ENCODE data around the gene DEPDC4. TPM values are rescaled to one million over a fixed set of nuclear protein-coding genes. Genes with fewer than 3 reads are reported as not detected.

The DEPDC4 gene
- total and polyA plus RNA-seq, 2 experiments from 2014 or later = 1.5 TPM; not detected in 1

- in situ Hi-C loops (cut with MboI) = no loop called here
- WGBS, 2 experiments (ENCODE audit: low coverage in 1 of 2, low lambda C conversion rate in 2 of 2, missing lambda C conversion rate in 2 of 2) = 95% methylated on average over 7 of the region's 7 CpGs
- H4K20me1 ChIP-seq (ENCODE audit: insufficient read depth) = no peaks in the 10 kb centered on the region
- H3K4me3 ChIP-seq = no peak overlapping the region
- H3F3A ChIP-seq (ENCODE audit: insufficient read depth) = no peaks in the 10 kb centered on the region
- H2AFZ ChIP-seq = no peak overlapping the region
- no peaks in the 10 kb centered on the region for H3K9me2 ChIP-seq (ENCODE audit: insufficient read depth)
- peaks cover 99% of the 10 kb centered on the region for H3K79me2 ChIP-seq (ENCODE audit: insufficient read depth)
- no peaks in the 10 kb centered on the region; the same call in 1 of the 2 replicates for H3K36me3 ChIP-seq (ENCODE audit: low read depth)
- H3K27me3 ChIP-seq (replicated peaks; ENCODE audit: insufficient read depth) = no peaks in the 10 kb centered on the region
- H3K4me2 ChIP-seq (ENCODE audit: unreplicated experiment) = no peak overlapping the region
- H3K27ac ChIP-seq = no peak overlapping the region
- no peak for TF ChIP-seq EZH2phosphoT487 (IDR thresholded peaks at IDR 0.05; ENCODE audit: insufficient read depth, low read depth)
- TF ChIP-seq EZH2 (IDR thresholded peaks at IDR 0.05; ENCODE audit: insufficient read depth, poor library complexity, severe bottlenecking) = no peak
- no peak for DNase-seq
- H3K9ac ChIP-seq = no peak overlapping the region
- no peaks in the 10 kb centered on the region for H3K9me3 ChIP-seq (ENCODE audit: low read depth)
- no peaks in the 10 kb centered on the region for H3K4me1 ChIP-seq (ENCODE audit: insufficient read depth)
Measured at GRCh38 chr12:100279159-100279558, 12.3 kb upstream of the DEPDC4 start.

GRCh38 chr12:100274291-100274690, 7.4 kb upstream of the DEPDC4 start:
- in situ Hi-C loops (cut with MboI) = no loop called here
- WGBS, 2 experiments (ENCODE audit: low coverage in 1 of 2, low lambda C conversion rate in 2 of 2, missing lambda C conversion rate in 2 of 2) = 84 to 88% methylated on average over 2 of the region's 2 CpGs
- H4K20me1 ChIP-seq (ENCODE audit: insufficient read depth) = 0 out of 2 replicates have a peak, but pooled peaks cover 3% of the 10 kb centered on the region

GRCh38 chr12:100273782-100274181, 6.9 kb upstream of the DEPDC4 start:
- in situ Hi-C loops (cut with MboI) = no loop called here
- DNase-seq = no peak
- Histone ChIP-seq H3K4me1 (ENCODE audit: insufficient read depth) (peaks cover 20% of the 10 kb centered on the region), H3K4me3 (no peak overlapping the region), H3K27me3 (replicated peaks; ENCODE audit: insufficient read depth) (no peaks in the 10 kb centered on the region), H3K27ac (no peak overlapping the region), H3K36me3 (ENCODE audit: low read depth) (no peaks in the 10 kb centered on the region), H3K9ac (no peak overlapping the region), H3K4me2 (ENCODE audit: unreplicated experiment) (no peak overlapping the region), H3K9me3 (ENCODE audit: low read depth) (no peaks in the 10 kb centered on the region), H3K79me2 (ENCODE audit: insufficient read depth) (peaks cover 100% of the 10 kb centered on the region), H2AFZ (no peak overlapping the region), H4K20me1 (ENCODE audit: insufficient read depth) (0 out of 2 replicates have a peak, but pooled peaks cover 3% of the 10 kb centered on the region), H3F3A (ENCODE audit: insufficient read depth) (peaks cover 1% of the 10 kb centered on the region; the same call in 1 of the 2 replicates), H3K9me2 (ENCODE audit: insufficient read depth) (no peaks in the 10 kb centered on the region)
- no peak for TF ChIP-seq EZH2 (IDR thresholded peaks at IDR 0.05; ENCODE audit: insufficient read depth, poor library complexity, severe bottlenecking)
- no peak for TF ChIP-seq EZH2phosphoT487 (IDR thresholded peaks at IDR 0.05; ENCODE audit: insufficient read depth, low read depth)
- 41 to 47% methylated on average over 4 of the region's 4 CpGs for WGBS, 2 experiments (ENCODE audit: low coverage in 1 of 2, low lambda C conversion rate in 2 of 2, missing lambda C conversion rate in 2 of 2)

More at GRCh38 chr12:100274291-100274690, 7.4 kb upstream of the DEPDC4 start:
- Histone ChIP-seq H3K9me2 (ENCODE audit: insufficient read depth) (no peaks in the 10 kb centered on the region), H3K79me2 (ENCODE audit: insufficient read depth) (peaks cover 100% of the 10 kb centered on the region), H3K4me1 (ENCODE audit: insufficient read depth) (peaks cover 15% of the 10 kb centered on the region), H3K27me3 (replicated peaks; ENCODE audit: insufficient read depth) (no peaks in the 10 kb centered on the region), H2AFZ (no peak overlapping the region), H3K4me3 (no peak overlapping the region), H3K9ac (no peak overlapping the region), H3F3A (ENCODE audit: insufficient read depth) (no peaks in the 10 kb centered on the region), H3K27ac (no peak overlapping the region), H3K9me3 (ENCODE audit: low read depth) (no peaks in the 10 kb centered on the region), H3K4me2 (ENCODE audit: unreplicated experiment) (no peak overlapping the region), H3K36me3 (ENCODE audit: low read depth) (no peaks in the 10 kb centered on the region)
- no peak for DNase-seq
- TF ChIP-seq EZH2 (IDR thresholded peaks at IDR 0.05; ENCODE audit: insufficient read depth, poor library complexity, severe bottlenecking) (no peak), EZH2phosphoT487 (IDR thresholded peaks at IDR 0.05; ENCODE audit: insufficient read depth, low read depth) (no peak)

DNA sequence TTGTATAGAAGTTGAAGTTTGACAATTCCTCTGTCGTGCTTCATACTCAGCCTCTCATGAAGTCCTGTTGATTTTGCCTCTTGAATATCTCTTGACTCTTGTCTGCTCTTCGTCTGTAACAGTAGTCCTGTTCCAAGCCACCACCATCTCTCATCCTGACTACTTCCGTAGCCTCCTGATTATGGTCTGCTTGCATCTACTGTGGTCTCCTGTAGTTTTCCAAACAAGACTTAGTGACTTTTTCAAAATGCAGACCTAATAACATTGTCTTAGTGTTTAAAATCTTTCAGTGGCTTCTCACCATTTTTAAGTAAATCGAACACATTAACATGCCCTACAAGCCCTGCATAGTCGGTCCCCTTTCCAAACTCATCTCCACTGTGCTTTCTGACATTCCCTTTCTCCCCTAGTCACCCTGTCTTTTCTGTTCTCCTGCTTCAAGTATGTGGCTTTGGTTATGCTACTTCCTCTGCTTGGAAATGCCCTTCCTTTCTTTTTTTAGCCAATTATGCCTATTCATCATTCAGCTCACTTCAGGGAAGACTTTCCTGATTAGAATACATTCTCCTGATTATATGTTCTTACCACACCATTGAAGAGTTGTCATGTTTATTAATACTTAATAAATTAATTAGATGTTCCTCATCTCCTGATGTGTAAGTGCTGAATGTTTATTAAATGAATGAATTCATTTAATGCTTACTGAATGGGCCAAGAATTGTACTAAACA, 2.1 kb upstream of the DEPDC4 start:
- in situ Hi-C loops (cut with MboI) = no loop called here
- DNase-seq = peak; percentile 32
- peak overlapping the region; percentile 95 for H3K9ac ChIP-seq
- no peak overlapping the region for H2AFZ ChIP-seq
- H3K9me2 ChIP-seq (ENCODE audit: insufficient read depth) = no peaks in the 10 kb centered on the region
- H3K4me2 ChIP-seq (ENCODE audit: unreplicated experiment) = peak overlapping the region; percentile 99
- H3K27ac ChIP-seq = peak overlapping the region; percentile 85
- WGBS, 2 experiments (ENCODE audit: low coverage in 1 of 2, low lambda C conversion rate in 2 of 2, missing lambda C conversion rate in 2 of 2) = 64 to 74% methylated on average over 5 of the region's 5 CpGs
- peaks cover 66% of the 10 kb centered on the region for H3K79me2 ChIP-seq (ENCODE audit: insufficient read depth)
- H3K36me3 ChIP-seq (ENCODE audit: low read depth) = no peaks in the 10 kb centered on the region
- H3K4me3 ChIP-seq = peak overlapping the region; percentile 93
- peaks cover 27% of the 10 kb centered on the region for H3K4me1 ChIP-seq (ENCODE audit: insufficient read depth)
- H3K9me3 ChIP-seq (ENCODE audit: low read depth) = no peaks in the 10 kb centered on the region
- H3K27me3 ChIP-seq (replicated peaks; ENCODE audit: insufficient read depth) = no peaks in the 10 kb centered on the region
- peaks cover 14% of the 10 kb centered on the region for H3F3A ChIP-seq (ENCODE audit: insufficient read depth)
- H4K20me1 ChIP-seq (ENCODE audit: insufficient read depth) = 0 out of 2 replicates have a peak, but pooled peaks cover 3% of the 10 kb centered on the region
- TF ChIP-seq EZH2phosphoT487 (IDR thresholded peaks at IDR 0.05; ENCODE audit: insufficient read depth, low read depth) = no peak

Measured in GM23248 (cell line).